Measurements from ENCODE around the gene CNTNAP2.

DNA sequence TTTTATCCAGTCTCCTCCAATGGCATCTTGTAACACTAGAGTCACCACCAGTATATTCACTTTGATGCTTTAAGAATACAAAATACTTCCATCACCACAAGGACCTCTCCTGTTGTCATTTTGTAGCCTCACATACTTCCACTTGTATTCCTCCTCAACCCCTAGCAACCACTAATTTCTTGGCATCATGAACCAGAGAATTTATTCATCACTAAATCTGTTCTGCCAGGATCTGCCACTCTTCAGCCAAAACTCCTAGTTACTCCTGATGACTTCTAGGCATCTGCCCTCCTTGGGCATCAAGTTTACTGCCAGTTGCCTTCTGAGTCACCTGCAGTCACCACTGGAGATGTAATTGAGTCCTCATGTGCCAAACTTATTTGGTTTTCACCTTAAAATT, 906.8 kb downstream of the CNTNAP2 start:
- TF ChIP-seq EZH2 (IDR thresholded peaks at IDR 0.05; ENCODE audit: borderline replicate concordance, low read depth, low read length, poor library complexity, severe bottlenecking) = no peak
- TF ChIP-seq, protein P1, sequence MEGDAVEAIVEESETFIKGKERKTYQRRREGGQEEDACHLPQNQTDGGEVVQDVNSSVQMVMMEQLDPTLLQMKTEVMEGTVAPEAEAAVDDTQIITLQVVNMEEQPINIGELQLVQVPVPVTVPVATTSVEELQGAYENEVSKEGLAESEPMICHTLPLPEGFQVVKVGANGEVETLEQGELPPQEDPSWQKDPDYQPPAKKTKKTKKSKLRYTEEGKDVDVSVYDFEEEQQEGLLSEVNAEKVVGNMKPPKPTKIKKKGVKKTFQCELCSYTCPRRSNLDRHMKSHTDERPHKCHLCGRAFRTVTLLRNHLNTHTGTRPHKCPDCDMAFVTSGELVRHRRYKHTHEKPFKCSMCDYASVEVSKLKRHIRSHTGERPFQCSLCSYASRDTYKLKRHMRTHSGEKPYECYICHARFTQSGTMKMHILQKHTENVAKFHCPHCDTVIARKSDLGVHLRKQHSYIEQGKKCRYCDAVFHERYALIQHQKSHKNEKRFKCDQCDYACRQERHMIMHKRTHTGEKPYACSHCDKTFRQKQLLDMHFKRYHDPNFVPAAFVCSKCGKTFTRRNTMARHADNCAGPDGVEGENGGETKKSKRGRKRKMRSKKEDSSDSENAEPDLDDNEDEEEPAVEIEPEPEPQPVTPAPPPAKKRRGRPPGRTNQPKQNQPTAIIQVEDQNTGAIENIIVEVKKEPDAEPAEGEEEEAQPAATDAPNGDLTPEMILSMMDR (conservative IDR thresholded peaks at IDR 0.05; ENCODE audit: low read depth, low read length) = no peak
